ENCODE results near the gene CCDC110.

Gene CCDC110

GRCh38 chr4:185412412-185412811 is 59.1 kb downstream of the CCDC110 start:
- no peak for DNase-seq

DNA sequence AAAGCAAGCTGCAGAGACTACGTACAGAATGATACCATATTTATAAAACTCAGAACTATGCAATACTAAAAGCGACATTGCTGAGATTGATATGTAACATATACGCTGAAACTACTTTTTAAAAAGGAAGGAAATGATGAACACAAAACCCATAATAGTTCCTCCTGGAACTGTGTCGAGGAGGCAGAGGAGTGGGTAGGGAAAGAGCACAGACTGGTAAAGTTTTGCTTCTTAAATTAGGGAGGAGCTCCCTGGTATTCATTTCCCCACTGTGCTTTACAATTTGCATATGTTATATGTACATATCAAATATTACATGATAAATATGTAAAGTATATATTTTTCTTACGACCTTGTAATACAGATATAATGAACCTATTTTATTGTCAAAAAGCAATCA is 59.7 kb downstream of the CCDC110 start:
- DNase-seq: no peak

GRCh38 chr4:185408432-185408831 is 63.1 kb downstream of the CCDC110 start:
- no peak for DNase-seq

- no peak for DNase-seq
Observed at GRCh38 chr4:185405296-185405999, 66.1 kb downstream of the CCDC110 start.

DNA sequence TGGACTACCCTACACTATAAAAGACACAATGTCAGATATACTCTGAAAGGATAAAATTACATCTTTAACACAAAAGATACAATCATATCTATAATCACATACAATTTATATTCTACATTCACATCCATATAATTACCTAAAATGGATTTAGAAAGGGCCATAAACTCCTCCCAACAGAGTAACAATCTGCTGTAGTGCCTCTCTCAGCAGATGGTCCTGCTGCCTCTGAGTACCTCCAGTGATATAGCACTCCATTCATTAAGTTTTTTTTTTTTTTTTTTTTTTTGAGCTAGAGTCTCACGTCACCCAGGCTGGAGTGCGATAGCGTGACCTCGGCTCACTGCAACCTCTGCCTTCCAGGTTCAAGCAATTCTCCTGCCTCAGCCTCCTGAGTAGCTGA is 67.5 kb downstream of the CCDC110 start:
- DNase-seq: peak; percentile 69

DNA sequence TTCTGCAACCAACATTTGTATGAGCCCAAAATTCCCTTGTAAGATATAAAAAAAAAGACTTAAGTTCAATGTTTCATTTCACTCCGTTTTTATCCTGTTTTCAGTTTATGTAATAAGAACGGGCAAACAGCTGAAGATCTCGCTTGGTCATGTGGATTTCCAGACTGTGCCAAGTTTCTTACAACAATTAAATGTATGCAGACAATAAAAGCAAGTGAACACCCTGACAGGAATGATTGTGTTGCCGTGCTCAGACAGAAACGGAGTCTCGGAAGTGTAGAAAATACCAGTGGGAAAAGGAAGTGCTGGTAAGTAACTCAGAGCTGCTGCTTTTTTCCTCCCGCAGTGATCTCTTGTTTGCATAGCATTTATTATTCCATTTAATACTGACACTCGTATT is 72.1 kb downstream of the CCDC110 start:
- DNase-seq: no peak

GRCh38 chr4:185398618-185399017 is 72.9 kb downstream of the CCDC110 start:
- no peak for DNase-seq

DNA sequence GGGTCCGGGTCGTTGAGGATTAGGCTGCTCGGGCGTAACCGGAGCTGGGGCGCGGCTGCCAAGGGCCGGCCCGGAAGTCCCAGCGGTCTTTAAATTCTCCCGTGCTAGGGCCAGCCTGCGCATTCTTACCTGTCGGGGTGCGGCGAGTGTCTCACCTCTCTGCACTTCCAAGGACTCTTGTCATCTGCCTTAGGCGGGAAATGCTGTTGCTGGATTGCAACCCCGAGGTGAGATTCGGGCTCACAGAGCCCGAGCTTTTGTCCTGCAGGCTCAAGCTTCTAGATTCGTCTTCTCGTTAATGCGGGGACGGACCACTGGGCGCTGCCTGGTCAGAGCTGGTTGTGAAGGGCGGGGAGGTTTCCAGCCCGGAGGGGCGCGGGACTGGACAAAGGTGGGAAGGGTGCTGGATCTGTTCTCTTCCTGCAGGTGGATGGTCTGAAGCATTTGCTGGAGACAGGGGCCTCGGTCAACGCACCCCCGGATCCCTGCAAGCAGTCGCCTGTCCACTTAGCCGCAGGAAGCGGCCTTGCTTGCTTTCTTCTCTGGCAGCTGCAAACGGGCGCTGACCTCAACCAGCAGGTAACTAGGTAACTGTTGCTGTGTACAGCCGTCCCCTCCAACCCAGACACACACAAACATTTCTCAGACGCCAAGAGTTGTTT is 74.7 kb downstream of the CCDC110 start, which contains the start of gene ANKRD37:
TSS of gene ANKRD37 (plus strand) at position 118 of the 662 bp plus-strand sequence. CDS start at position 201, 83 bp downstream.
- DNase-seq: no peak

DNA sequence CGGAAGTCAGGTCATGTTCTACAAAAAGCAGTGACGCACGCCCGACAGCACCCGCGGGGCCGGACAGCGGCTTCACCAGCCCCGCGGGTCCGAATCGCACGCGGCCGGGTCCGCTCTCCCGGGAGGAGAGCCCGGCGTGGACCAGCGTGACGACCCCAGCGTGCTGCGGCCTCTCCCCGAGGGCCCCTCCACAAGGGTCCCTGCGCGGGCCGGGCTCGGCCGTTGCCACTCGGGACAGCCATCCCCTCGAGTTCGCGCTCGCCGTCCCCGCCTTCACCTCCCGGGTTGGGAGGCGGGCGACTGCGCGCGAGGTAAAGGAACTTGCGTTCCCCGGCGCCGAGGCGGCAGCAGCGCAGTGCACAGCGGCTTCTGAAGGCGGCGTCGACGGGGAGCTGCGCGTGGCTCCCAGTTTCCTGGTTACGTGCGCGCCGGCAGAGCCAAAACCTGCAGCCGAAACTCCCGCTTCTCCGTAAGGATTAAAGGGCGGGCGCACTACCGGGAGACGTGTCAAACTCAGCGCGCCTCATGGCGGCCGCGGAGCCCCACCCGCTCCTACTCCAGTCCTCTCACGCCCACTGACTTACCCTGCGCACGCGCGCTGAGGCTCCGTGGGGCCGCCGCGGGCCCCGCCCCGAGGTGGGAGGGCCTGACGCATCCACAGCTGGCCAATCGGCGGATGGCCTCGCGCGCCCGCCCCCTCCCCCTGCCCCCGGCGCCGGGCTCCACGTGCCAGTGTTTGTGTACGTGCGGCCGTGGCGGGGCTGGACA is 75.4 kb downstream of the CCDC110 start:
- DNase-seq: peak; percentile 83

GRCh38 chr4:185395238-185395955 is 76.1 kb downstream of the CCDC110 start, which contains the start of gene LRP2BP:
TSS of gene LRP2BP (minus strand) at chr4:185395924. CDS start at chr4:185378186, 17,738 bp downstream.
- DNase-seq: no peak
